HG02763 (cell line): ENCODE measurements around the gene RASGRP3.
"Not testable (repeated sequence)": the region's sequence is repeated elsewhere in the genome, so short reads cannot be mapped to it uniquely, and the experiment has no call there.

Source experiments
- ATAC-seq: cut with Tn5 transposase; IDR thresholded peaks from one replicate; pipeline ENCODE4 v1.9.1; 2021; ENCODE audit warnings: mild to moderate bottlenecking, moderate library complexity; ENCODE audit not compliant: unreplicated experiment

RASGRP3 gene

GRCh38 chr2:33476131-33476792 lies at the start of gene RASGRP3:
Gene RASGRP3, plus strand, starts transcription at chr2:33476649. Its CDS starts 38,488 bp downstream, at chr2:33515137.
- ATAC-seq = peak; percentile 49

DNA sequence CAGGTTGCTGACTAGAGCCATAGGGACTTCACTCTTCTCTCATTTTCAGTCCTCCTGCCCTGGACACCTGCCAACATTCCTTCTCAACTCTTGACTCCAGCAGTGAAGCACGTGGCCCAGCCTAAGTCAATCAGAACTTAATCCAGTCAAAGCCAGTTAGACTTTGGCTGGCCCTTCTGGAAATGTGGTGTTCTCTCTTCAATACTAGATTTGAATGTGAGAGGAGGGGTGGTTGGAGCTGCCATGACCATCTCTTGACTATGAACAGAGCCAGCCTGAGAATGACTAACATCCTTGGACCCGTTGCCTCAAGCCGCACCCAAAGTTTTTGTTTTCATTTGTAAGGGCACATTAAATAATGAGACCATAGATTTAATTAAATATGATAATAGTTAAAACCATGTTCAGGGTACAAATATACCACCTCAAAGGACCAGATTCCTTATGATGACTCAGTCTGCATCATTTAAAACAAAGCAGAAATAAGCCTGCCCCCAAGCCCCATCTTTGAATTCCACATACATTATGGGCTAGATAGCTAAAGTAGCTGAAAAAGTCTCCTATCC lies 49.7 kb upstream of the RASGRP3 start:
- ATAC-seq = no peak

DNA sequence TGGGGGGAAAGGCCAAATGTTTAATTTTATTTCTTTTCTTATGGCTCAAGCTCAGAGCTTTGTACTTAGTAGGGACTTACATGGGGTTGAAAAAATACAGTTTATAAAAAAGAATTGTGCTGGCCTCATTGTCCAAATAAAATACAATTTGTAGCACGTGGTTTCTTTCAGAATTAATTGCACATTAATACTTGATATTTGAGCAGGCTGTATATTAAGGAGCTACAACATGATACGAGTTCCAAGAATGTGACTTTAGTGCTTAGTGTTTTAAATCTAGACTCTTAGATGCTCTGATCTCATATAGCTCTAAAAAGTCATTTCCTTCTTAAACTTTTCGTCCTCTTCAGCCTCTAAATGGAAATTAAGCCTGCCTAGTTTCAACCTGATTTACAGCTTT lies 46.4 kb upstream of the RASGRP3 start:
- ATAC-seq = no peak

DNA sequence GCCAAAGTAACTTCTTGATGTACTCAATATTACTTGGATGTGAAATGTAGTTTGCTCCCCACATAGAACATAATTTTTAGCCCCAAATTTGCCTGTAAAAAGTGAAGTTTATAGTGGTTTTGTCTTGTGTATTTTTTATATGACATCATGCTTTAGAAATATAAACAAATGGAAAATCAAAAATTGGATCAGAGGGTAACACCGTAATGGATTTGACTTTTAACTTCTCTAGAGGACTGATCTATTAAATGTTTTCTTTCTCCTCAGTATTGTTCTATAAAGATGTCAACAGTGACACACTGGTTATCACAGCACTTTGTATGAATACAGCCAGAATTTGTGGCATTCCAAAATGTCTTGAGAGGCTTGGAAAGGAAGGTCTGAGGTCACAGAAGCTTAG lies 45.6 kb upstream of the RASGRP3 start:
- no peak for ATAC-seq

- no peak for ATAC-seq
Measured at GRCh38 chr2:33432871-33433270, 43.6 kb upstream of the RASGRP3 start.

DNA sequence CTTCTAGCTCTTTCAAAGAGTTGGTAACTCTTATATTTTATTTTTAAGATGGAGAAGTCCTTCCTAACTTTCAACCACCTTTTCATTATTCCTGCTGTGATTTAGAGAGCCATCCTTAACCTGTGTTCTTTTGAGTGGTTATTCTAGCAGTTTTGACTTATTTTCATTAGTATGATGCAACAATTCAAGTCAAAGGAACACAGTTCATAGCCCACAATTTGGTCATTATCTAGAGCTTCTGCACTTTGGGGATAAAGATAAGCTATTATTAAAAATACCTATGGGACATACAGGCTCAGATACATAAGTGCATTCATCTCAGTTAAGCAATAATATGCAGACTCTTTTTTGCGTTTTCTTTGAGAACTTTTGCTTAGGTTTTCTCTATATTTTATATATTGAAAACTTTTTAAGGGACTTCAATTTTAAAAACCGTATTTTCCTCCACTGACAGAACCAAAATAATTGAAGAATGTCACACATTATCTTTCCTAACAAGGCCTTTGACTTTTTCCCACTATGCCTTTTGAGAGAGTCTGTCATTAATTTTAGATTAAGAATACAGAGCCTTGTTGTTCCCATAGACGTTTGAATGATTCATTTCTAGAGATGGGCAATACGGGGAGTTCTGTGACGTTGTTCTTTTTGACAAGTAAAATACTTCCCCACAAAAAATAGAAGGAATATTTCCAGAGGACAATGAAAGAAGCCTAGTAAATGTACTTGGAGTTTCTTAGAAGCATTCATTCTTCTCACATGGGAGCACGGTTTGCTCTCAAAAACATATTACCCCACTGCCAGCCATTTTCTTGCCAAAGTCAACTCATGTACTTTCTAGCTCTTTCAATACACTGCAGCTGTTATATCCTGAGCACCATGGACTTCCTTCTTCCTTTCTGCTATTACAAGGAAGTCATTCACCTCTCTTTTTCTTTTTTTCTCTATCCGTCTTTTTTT lies 42.9 kb upstream of the RASGRP3 start:
- no peak for ATAC-seq

GRCh38 chr2:33435518-33435917 lies 40.9 kb upstream of the RASGRP3 start:
- ATAC-seq = no peak

DNA sequence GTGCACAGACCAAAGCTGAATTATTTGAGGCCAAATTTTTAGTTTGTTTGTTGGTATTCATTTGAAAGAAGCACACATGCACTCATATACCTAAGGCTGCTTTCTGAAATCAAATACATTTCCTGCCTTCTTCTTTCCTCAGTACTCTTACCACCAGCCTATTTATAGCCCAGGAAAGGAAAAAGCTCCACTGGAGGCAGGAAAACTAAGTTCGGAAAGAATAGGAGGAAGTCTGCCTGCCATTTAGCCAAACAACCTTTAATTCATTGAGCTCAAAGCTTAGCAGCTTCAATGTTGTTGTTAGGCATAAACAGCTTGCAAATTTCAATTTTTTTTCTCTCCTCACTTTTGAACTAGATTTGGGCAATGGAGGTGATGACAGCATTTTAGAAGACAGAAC lies 40.4 kb upstream of the RASGRP3 start:
- ATAC-seq = no peak

DNA sequence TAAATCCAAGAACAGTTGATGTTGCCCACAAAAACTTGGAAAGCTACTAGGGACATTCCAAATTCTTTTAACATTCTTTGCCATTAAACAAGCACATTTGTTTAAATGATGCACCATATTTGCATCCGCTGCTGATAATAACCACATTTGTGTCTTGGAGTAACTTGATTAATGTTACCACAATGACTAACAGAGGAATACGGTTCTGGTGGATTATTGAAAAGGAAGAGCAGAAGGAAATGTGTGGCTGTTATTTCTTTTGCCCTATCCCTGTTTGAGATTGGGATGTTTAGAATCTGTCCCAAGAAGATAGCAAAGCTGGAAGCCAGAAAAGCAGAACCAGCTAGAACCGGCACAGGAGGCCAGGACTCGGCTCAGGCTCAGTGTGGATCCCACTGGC lies 39.2 kb upstream of the RASGRP3 start:
- ATAC-seq = no peak

DNA sequence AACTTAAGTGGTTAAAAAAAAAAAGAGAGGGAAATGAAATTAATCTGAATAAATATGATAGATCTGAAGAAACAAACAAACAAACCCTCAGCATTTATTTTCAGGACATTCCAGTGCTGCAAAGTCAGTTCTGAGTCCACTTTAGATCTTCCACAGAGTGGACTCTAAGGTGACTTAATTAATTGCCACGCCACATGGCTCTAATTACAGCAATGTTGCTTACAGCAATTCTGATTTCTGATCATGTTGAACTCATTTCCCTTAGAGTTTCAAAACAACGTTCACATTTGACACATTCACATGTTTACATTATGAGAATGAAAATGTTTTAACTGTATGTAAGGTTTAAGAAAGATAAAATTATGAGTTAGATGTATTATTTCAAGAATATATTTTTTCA lies 38.6 kb upstream of the RASGRP3 start:
- no peak for ATAC-seq

GRCh38 chr2:33441235-33441810 lies 35.1 kb upstream of the RASGRP3 start:
- no peak for ATAC-seq

- ATAC-seq = not testable (repeated sequence)
Measured at GRCh38 chr2:33442052-33442451, 34.4 kb upstream of the RASGRP3 start.

DNA sequence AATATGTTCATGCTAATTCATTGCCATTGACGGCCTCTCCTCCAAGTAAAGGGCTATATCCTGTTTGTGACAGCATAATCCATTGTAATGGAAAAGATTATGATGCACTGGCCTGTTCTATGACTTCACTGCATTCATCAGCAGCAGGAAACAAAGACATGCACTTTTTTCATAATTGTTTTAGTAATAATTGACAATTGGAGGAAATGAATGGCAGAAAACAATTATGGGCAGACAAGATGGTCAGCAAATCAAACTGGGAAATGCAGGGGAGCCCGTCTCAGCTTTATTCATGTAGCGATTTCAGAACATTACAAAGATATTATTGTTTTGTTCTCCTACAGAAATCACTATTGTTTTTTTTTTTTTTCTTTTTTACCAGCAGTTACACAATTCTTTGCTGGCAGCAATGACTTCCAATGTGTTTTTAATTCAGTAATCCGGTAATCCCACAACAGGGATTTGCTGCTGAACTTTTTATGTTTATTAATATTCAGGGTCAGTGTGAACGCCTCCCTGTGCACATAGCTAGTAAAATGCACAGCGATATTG lies 33.8 kb upstream of the RASGRP3 start:
- ATAC-seq = no peak

DNA sequence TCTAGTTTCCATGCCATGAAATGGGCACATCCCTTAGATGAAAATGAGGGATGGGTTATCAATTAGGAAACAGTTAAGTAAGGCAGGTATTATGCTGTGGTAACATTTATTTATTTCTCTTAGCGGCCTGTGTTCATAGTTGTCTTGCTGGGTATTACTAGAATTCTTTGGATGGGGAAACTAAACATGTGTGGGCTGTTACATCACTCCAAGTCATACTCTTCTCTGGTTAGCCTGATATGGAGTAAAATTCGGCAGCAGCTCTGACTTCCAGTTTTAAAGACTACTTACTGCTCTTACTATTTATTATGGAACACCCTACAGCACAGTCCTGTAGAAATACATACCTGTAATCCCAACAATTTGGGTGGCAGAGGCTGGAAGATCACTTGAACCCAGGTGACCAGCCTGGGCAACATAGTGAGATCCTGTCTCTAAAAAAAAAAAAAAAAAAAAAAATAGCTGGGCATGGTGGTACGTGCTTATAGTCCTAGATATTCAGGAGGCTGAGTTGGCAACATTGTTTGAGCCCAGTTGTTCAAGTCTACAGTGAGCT lies 33.1 kb upstream of the RASGRP3 start:
- no peak for ATAC-seq

- no peak for ATAC-seq
Measured at GRCh38 chr2:33444967-33445366, 31.5 kb upstream of the RASGRP3 start.

- ATAC-seq = no peak
Measured at GRCh38 chr2:33448220-33448899, 28.1 kb upstream of the RASGRP3 start.

GRCh38 chr2:33451214-33451613 lies 25.2 kb upstream of the RASGRP3 start:
- ATAC-seq = no peak

GRCh38 chr2:33451825-33452224 lies 24.6 kb upstream of the RASGRP3 start:
- no peak for ATAC-seq

DNA sequence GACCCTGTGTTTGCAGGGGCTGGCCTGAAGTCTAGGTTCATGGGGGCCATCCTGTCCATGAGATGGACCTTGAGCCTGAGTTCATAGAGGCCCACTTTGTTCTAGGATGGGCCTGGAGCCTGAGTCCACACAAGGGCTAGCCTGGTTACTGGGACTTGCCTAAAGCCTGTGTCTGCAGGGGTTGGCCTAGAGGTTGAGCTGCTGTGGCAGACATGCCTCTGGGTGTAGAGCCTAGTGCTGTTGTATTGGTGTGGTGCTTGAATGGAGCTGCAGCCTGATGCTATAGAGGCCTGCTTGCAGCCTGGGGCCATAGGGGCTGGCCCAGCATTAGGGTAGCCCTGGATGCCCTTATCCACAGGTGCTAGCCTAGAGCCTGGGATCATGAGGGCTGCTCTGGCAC lies 23.9 kb upstream of the RASGRP3 start:
- ATAC-seq = no peak

- ATAC-seq = no peak
Measured at GRCh38 chr2:33453905-33454479, 22.5 kb upstream of the RASGRP3 start.
